Measurements from ENCODE around the gene ICE1.
"Not testable (repeated sequence)": the region's sequence is repeated elsewhere in the genome, so short reads cannot be mapped to it uniquely, and the experiment has no call there.

GRCh38 chr5:5479578-5479977, 57.1 kb downstream of the ICE1 start:
- not testable (repeated sequence) for TF ChIP-seq SP1 (IDR thresholded peaks at IDR 0.05); LEF1 (IDR thresholded peaks at IDR 0.05; ENCODE audit: borderline replicate concordance); ELF4 (IDR thresholded peaks at IDR 0.05); FOXA1 (IDR thresholded peaks at IDR 0.05); FOXK2 (IDR thresholded peaks at IDR 0.05); ARNT (IDR thresholded peaks at IDR 0.05); TARDBP (IDR thresholded peaks at IDR 0.05); FOXM1 (IDR thresholded peaks at IDR 0.05; ENCODE audit: borderline replicate concordance); ZNF384 (IDR thresholded peaks at IDR 0.05); SUZ12 (IDR thresholded peaks at IDR 0.05); BHLHE40 (IDR thresholded peaks at IDR 0.05; ENCODE audit: borderline replicate concordance); L3MBTL2 (conservative IDR thresholded peaks at IDR 0.05)
- TF ChIP-seq, protein P1, sequence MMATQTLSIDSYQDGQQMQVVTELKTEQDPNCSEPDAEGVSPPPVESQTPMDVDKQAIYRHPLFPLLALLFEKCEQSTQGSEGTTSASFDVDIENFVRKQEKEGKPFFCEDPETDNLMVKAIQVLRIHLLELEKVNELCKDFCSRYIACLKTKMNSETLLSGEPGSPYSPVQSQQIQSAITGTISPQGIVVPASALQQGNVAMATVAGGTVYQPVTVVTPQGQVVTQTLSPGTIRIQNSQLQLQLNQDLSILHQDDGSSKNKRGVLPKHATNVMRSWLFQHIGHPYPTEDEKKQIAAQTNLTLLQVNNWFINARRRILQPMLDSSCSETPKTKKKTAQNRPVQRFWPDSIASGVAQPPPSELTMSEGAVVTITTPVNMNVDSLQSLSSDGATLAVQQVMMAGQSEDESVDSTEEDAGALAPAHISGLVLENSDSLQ (IDR thresholded peaks at IDR 0.05), result not testable (repeated sequence)

All from HEK293T (cell line).